Putamen (tissue), 1 donor: ENCODE data around the gene LDHB.
"Not testable (repeated sequence)": the region's sequence is repeated elsewhere in the genome, so short reads cannot be mapped to it uniquely, and the experiment has no call there.

ENCODE experiments used
- DNase-seq: peaks from one replicate; pipeline ENCODE4 v3.0.0-alpha.2; 2016; ENCODE audit warnings: low spot score

The LDHB gene

DNA sequence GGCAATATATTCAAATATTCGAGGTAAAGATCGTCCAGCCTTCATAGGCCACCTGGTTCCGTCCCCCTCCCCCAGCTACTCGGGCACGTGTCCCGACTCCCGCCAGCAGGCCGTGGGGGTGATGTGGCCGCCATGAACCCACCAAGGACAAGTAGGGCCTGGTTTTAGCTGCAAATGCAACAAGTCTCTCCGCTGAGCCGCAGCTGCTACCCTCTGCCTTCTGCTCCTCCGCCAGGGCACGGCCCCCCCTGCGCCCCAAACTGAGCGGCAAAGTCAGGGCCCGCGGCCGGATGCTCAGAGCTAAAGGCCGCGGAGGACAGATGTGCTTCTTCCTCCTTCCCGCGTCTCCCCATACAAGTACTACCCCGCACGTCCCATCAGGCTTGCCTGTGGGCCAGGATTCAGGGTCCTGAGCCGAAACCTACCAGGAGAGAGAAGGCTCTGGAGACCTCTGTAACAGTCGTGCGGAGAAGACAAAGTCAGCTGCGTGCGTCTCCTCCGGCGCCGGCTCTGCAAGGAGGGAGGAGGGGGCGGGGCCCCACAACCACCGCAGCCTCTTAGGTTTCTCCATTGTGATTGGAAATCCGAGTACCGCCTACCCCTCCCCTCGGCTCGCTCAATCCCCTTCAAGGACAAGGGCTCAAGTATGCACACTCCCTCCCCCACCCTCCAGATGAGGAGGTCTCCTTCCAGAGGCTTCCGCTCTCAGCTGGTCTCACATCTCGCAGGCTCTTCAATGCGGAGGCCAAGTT, at the start of gene LDHB:
TSS of gene LDHB (minus strand) at position 517 of the 752 bp plus-strand sequence. CDS start 3,171 bp downstream, outside the sequence.
- DNase-seq = peak; percentile 95

DNA sequence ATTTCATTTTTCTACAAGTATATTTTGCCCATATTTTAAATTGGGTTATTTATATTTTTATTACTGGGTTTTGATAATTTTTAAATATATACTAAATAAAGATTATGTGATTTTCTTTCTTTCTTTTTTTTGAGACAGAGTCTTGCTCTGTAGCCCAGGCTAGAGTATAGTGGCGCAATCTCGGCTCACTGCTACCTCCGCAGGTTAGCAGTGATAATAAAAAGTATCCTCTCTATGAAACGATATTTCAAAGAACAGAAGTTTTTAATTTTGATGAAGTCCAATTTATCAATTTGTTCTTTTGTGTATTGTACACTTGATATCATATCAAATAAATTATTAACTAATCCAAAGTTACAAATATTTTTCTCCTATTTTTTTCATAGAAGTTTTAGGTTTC, 47.2 kb upstream of the LDHB start:
- no peak for DNase-seq

DNA sequence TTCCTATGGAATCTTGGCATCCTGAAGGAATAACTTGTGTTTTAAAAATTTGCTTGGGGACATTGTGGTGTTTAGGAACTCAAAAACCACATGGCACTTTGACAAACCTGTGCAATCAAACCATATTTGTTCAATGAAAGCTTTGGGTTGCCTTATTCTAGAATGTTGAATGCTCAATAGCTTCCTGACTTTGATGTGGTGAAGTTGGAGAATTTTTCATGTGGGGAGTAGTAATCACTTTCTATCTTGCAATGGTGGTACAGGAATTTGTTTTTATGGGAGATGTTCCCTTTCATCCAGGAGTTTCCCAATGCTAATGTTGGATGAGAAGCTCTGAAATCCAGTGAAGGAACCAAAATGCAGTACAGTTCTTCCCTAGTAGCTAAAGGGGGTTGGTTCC, 42.2 kb upstream of the LDHB start:
- DNase-seq = no peak

DNA sequence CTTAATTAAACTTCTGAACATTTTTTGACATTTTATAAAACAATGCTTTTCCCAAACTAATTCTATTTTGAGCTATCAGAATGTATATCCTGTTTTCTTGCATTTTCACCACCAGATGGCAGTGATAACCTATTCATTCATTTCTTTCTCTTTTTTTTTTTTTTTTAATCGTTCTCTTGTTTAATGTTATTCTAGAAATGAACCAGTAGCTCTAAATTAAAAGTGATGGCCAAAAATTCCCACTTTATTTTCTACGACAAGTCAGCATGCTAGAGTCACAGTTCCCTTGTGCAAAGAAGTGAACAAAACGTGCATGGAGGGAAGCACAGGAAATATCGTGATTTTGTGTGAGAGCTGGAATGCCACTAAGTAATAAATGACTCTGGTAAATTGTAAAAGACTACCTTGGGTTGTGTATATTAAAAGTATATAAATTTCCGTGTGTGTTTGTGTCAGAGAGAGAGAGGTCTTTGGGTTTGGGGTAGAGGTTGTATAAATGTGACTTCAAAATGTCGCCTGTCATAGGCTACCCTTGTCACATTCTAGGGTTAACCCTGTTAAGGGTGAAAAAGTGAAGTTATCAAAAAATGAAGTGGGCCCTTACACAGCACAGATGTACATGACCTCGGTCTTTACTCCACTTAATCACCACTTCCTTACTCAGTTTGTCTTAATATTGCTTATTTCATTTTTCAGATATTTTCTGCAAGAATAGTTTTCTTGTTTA, 40.4 kb upstream of the LDHB start:
- no peak for DNase-seq

DNA sequence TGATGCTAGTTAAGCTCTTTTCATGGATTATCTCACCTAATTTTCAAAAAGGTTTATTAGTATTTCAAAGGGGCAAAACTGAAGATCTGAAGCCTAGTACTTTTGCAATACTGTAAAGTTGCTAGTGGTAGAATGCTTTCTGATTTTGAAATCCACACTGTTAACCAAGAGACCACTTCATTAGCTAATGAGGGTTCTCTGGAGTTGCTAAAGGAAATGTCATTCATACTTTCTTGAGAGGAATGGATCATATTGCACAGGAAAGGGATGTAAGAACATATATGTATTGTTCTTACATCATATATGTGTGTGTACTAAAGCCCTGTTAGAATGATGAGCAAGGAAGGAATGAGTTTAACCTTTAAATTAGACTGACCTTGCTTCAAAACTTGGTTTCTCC, 39.0 kb upstream of the LDHB start:
- no peak for DNase-seq

DNA sequence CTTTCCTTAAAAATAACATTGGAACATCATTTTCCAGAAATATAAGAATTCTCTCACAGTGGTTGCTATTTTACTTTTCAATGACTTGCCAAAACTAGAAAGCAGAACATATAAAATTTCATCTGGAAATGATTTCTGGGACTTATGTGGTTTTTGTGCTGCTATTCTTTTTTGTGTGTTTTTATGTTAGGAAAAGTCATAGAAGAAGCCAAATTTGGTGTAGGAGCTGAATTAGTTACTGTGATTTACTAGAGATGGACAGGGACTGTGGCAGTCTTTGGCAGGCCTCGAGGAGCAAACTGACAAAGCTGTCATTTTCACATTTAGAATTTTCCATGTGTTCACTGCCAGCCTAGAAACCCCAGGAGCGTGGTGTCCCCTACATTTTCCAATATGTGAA, 38.3 kb upstream of the LDHB start:
- DNase-seq = no peak

DNA sequence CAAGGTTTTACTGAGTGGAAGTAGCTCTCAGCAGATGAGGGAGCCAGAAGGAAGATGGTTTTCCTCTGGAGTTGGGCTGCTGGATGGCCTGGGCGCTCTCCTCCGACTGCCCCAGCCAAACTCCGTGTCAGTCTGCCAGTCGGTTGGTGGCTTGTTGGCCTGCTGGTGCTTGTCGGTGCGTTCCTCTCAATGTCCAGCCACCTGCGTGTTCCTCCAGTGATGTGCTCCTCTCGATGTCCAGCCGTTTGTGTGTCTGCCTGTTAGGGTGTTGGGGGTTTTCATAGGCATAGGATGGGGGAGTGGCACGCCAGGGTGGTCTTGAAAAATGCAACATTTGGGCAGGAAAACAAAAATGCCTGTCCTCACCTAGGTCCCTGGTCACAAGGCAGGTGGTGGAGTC, 37.0 kb upstream of the LDHB start:
- no peak for DNase-seq

DNA sequence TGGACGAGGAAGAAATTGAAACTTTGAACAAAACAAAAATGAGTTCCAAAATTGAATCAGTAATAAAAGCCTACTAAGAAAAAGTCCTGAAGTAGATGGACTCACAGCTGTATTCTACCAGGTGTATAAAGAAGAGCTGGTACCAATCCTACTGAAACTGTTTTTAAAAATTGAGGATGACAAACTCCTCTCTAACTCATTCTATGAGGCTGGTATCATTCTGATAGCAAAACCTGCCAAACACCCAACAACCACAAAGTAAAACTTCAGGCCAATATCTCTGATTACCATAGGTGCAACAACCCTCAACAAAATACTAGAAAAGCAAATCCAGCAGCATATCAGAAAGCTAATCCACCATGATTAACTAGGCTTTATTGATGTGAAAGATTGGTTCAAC, 33.9 kb upstream of the LDHB start:
- no peak for DNase-seq

DNA sequence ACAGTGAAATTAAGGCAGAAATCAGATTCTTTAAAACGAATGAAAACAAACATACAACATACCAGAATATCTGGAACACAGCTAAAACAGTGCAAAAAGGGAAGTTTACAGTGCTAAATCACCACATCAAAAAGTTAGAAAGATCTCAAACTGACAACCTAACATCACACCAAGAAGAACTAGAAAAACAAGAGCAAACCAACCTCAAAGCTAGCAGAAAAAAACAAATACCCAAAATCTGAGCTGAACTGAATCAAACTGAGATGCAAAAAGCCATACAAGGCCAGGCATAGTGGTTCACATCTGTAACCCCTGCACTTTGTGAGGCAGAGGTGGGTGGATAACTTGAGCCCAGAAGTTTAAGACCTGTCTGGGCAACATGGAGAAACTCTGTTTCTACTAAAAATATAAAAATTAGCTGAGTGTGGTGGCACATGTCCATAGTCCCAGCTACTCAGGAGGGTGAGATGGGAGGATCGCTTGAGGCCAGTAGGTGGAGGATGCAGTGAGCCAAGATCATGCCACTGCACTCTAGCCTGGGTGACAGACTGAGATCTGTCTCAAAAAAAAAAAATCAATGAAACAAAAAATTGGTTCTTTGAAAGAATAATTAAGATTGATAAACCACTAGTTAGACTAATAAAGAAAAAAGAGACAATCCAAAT, 33.2 kb upstream of the LDHB start:
- no peak for DNase-seq

DNA sequence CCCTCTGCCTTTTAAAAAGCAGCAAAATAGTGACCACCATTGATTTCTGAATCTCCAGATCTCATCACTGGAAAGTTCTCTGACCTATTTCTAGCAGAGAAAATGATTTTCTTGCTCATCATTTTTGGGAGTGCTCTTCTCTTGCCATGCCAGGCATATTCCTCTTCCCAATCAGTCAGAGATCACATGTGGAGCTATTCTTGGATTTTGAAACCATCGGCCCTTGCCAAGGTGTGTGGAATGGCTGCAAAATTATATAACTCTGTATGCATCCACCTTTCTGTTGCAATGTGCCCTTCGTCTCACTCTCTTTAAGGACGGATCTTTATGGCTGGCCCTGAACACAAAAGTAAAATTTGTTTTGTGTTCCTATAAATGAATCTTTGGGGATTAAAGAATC, 25.5 kb upstream of the LDHB start:
- no peak for DNase-seq

DNA sequence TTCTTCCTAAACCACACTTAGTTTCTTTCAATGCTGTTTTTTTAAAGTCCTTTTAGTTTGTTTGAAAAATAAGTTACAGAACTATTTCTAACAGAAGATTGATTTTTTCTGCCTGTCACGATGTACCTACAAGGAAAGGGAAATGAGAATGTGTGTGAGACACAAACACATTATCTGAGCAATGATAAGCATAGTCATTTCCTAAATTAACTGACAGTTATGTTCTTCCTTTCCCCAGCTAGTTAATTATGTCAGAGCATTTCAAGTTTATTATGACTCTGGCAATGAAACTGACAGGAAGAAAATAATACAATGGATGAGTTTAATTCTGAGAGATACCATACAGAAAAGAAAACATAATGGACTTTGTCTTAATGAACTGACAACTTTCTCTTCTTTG, 21.3 kb upstream of the LDHB start:
- DNase-seq = no peak

DNA sequence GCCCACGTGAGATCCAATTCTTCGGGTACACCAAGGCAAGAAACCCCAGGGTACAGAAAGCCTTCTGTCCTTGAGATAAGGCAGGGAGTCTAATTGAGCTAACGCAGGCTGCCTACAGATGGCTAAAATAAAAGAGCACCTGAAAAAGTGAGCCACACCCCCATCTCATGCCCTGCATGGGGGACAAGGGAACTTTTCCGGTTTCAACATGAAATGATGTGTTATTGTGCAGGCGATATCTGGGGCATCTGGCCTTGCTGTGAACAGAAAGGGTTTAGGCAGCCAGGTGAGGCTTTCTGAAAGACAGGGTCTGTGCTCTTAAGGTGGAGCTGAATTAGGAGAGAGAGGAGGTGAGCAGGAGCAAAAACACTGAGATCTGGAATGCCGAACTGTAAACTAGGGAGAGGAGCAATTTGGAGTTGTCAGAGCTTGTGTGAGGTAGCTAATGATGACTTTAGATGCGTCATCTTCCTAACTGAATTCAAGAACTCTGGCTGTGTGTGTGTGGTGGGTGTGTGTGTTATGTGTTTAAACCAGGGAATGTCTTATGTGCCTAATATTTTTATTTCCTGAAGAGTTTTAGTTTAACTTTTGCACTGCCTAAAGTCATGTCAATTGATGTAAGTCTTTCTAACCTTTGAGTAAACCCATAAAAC, 20.1 kb upstream of the LDHB start:
- no peak for DNase-seq

DNA sequence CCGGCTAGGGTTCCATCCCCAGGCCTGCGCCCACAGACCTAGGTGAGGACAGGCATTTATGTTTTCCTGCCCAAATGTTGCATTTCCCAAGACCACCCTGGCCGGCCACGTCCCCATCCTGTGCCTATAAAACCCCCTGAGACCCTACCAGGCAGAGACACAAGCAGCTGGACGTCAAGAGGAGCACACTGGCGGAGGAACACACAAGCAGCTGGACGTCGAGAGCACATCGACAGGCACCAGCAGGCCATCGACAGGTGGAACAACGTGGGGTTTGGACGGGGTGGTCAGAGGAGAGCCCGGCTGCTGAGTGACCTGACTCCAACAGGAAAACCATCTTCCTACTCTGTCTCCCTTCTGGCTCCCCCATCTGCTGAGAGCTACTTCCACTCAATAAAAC, 19.6 kb upstream of the LDHB start:
- DNase-seq = no peak

DNA sequence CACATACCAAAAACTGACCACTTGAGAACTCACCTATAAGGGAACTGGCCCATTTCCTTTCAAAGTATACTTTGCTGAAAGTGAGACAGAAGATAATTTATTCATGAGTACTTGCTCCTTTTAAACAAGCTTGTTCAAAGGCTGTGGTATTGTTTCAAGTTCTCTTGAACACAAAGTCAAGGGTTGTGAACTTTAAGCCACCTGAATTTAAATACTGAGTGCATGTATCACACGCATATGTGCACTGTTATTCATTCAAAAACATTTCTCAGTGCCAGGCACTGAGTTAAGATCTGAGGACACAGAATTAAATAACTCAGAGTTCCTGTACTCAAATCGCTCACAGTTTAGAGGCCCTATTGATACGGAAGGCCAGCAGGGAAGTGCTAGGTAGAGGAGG, 19.1 kb upstream of the LDHB start:
- DNase-seq = no peak

DNA sequence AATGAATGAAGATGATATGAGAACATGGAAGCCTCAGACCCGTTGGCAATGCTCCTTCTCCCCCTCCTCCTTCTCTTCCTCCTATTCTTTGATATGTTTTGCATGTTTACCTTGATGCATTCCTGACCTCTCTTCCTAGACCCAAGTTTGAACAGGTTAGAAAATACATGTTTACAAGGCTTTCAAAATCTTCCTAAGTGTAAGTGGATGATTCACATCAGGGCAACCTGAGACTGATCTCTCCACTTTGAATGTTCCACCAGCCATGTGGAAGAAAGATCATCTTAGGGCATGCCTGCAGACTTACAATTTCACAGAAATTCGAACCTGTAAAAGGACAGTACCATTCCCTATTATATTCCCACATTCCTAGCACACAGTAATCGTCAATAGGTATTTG, 18.0 kb upstream of the LDHB start:
- DNase-seq = no peak

DNA sequence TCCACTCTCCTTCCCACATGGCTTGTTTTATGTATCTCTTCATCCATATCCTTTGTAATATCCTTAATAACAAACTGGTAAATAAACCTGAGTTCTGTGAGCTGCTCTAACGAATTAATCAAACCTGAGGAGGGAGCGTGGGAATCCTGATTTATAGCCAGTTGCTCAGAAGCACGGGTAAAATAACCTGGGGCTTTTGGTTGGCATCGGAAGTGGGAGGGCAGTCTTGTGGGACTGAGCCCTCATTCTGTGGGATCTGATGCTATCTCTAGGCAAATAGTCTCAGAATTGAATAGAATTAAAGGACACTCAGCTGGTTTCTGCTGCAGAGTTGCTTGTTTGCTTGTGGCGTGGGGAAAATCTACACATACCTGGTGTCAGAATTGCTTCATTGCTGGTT, 17.5 kb upstream of the LDHB start:
- no peak for DNase-seq

DNA sequence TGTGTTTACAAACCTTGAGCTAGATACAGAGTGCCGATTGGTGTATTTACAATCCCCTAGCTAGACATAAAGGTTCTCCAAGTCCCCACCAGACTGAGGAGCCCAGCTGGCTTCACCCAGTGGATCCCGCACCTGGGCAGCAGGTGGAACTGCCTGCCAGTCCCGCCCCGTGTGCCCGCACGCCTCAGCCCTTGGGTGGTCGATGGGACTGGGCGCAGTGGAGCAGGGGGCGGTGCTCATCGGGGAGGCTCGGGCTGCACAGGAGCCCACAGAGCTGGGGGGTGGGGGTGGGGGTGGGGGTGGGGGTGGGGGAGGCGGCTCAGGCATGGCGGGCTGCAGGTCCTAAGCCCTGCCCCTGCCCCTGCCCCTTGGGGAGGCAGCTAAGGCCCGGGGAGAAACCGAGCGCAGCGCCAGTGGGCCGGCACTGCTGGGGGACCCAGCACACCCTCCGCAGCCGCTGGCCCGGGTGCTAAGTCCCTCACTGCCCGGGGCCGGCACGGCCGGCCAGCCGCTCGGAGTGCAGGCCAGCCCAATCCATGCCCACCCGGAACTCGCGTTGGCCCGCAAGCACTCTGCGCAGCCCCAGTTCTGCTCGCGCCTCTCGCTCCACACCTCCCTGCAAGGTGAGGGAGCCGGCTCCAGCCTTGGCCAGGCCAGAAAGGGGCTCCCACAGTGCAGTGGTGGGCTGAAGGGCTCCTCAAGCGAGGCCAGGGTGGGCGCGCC, 16.3 kb upstream of the LDHB start:
- not testable (repeated sequence) for DNase-seq

DNA sequence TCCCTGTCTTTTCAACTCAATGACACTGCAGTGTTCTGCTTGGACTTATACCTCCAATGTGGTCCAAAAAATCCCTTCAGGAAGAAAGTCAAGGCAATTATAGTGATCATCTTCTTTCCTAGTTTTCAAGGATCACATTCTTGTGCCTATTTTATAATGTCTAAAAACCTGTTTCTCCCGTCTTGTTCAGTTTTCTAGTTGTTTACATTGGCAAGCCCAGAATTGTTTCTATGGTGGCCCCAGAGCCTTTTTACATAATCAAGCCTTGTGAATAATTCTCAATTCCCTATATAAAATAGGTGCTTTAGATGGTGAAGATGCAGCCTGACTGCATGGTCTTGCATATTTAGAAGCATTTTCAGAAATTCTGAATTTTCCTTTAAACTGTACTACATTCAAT, 14.5 kb upstream of the LDHB start:
- DNase-seq = no peak

DNA sequence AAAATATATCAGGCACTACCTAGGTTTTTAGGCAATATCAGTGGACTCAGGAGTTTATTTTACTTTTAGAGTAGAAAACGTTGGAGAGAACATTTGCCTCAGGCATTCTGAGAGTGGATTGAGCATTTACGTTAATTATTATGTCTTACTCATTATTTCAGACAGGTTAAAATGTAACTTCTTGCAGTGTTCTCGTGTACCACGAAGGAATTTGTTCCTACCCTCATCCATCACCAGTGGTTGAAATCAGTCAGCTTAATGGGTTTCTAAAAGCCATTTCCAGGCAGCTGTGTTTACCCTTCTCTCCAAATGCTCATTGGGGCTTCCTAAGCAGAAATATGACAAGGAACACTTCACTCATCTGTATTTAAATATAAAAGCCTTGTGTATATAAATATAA, 9.1 kb upstream of the LDHB start:
- no peak for DNase-seq

DNA sequence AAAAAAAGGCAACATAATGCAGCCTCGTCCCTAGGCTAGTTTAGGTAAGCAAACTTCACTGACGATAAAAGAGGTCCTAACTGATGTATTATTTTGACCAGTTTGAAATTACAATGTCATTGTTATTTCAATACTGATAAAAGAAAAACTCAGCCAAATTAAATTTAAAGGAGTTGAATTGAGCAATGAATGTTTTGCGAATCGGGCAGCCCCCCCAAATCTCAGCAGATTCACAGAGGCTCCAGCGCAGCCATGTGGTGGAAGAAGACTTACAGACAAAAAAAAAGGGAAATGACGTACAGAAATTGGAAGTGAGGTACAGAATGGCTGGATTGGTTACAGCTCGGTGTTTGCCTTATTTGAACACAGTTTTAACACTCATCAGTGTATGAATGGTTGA, 8.2 kb upstream of the LDHB start:
- DNase-seq = no peak

DNA sequence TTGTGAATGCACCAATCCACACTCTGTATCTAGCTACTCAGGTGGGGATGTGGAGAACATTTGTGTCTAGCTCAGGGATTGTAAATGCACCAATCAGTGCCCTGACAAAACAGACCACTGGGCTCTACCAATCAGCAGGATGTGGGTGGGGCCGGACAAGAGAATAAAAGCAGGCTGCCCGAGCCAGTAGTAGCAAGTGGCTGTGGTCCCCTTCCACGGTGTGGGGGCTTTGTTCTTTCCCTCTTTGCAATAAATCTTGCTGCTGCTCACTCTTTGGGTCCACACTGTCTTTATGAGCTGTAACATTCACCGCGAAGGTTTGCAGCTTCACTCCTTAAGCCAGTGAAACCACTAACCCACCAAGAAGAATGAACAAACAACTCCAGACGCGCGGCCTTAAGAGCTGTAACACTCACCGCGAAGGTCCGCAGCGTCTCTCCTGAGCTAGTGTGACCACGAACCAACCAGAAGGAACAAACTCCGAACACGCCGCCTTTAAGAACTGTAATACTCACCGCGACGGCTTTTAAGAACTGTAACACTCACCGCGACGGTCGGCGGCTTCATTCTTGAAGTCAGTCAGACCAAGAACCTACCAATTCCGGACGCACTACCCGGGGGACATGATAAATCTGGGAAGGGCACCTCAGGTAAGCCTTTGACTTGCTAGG, 4.6 kb upstream of the LDHB start:
- no peak for DNase-seq
